Myometrial cell (primary cell): ENCODE measurements around the gene CDY1. TPM values are rescaled to one million over a fixed set of nuclear protein-coding genes. Genes with fewer than 3 reads are reported as not detected.

Source experiments
- total RNA-seq: library from RNA; depleted of rRNA; stranded (reverse); fragments of >200 nt; gene quantifications from 2 replicates; pipeline ENCODE4 v1.2.3, GENCODE V29; 2015

CDY1 gene, protein sequence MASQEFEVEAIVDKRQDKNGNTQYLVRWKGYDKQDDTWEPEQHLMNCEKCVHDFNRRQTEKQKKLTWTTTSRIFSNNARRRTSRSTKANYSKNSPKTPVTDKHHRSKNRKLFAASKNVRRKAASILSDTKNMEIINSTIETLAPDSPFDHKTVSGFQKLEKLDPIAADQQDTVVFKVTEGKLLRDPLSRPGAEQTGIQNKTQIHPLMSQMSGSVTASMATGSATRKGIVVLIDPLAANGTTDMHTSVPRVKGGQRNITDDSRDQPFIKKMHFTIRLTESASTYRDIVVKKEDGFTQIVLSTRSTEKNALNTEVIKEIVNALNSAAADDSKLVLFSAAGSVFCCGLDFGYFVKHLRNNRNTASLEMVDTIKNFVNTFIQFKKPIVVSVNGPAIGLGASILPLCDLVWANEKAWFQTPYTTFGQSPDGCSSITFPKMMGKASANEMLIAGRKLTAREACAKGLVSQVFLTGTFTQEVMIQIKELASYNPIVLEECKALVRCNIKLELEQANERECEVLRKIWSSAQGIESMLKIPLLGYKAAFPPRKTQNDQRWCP
- not detected in 2 replicates for total RNA-seq

DNA sequence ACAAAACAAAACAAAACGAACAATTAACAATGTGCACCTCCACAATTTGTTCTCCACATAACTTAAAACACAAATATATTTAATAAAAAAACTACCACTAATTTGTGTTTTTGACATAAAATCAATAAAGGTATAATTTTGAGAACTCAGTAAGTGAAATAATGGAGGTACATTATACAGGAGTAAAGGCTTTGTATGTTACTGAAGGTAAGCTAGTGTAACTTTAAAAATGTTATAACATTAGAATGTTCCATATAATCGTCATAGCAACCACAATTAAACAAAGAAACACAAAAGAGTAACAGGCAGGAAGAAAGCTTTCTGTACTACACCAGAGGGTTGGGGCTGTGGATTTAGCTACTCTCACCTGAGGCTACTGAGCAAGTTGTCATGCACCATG lies at the start of gene CDY1:
CDY1 (plus strand) TSS at position 301 of the 400 bp plus-strand sequence. CDS start 326 bp downstream, outside the sequence.

